Hepatic stellate cell (primary cell): ENCODE data around the gene PPP1R13B.
"Not testable (repeated sequence)": the region's sequence is repeated elsewhere in the genome, so short reads cannot be mapped to it uniquely, and the experiment has no call there.

Experiments
- DNase-seq: peaks from one replicate; pipeline ENCODE4 v3.0.0; 2011; ENCODE audit warnings: low spot score

Gene PPP1R13B

DNA sequence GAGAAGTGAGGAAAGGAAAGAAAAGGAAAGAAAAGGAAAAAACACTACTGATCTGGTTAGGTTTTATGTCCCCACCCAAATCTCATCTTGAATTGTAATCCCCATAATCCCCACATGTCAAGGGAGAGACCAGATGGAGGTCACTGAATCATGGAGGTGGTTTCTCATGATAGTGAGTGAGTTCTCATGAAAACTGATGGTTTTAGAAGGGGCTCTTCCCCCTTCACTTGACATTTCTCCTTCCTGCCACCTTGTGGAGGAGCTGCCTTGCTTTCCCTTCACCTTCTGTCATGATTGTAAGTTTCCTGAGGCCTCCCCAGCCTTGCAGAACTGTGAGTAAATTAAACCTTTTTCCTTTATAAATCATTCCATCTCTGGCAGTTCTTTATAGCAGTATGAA, 54.2 kb downstream of the PPP1R13B start:
- not testable (repeated sequence) for DNase-seq

DNA sequence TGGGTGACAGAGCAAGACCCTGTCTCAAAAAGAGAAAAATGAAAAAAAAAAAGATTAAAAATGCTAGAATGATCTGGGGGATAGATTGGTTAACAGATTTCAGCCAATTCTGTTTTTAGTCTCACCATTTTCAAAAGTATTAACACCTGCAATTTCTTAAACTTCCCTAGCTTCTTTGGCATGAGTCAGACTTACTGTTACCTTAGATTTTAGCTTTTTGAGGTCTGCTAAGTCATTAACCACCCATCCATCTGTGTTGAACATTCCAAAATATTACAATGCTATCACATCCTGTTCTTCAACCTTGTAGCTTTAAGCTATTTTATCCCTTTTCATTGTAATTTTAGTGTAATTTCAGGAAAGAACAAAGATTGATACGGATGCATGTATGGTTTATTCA, 59.3 kb downstream of the PPP1R13B start:
- DNase-seq, result no peak

DNA sequence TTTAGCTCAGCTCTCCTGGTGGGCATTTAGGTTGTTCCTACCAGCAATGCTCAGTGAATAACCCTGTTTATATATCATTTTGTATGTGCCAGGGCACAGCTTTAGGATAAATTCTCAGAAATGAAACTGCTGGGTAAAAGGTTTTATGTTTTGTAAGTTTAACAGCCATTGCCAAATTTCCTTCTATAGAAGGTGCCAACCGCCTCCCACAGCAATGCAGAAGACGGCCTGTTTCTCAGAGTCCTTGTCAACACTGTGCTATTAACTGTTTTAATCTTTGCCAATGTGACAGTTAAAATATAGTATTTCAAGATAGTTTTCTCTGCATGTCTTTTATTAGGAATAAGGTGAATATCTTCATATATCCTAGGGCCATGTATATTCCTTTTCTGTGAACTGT, 65.0 kb downstream of the PPP1R13B start:
- no peak for DNase-seq

- DNase-seq, result not testable (repeated sequence)
Observed at GRCh38 chr14:103776319-103776718, 71.1 kb downstream of the PPP1R13B start.

- no peak for DNase-seq
Observed at GRCh38 chr14:103775506-103775905, 71.9 kb downstream of the PPP1R13B start.

DNA sequence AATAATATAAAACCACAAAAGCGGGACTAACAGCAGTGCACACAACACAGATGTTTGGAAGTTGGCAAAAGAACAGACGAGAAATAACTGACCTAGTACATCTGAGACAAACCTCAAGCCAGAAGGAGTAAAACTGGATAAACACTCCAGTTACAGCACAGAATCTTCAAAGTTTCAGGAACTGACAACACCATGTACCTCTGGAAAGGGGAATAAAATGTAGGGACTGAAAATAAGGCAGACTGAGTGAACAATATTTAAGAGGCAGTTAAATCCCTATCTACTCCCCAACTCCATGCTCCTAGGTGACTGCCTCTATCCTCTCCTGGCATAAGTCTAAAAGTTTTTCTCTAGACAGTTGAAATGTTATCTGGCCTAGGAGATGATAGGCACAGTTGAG, 73.9 kb downstream of the PPP1R13B start:
- DNase-seq, result no peak

- DNase-seq, result no peak
Observed at GRCh38 chr14:103772078-103772712, 75.2 kb downstream of the PPP1R13B start.

- DNase-seq, result no peak
Observed at GRCh38 chr14:103770902-103771301, 76.5 kb downstream of the PPP1R13B start.

DNA sequence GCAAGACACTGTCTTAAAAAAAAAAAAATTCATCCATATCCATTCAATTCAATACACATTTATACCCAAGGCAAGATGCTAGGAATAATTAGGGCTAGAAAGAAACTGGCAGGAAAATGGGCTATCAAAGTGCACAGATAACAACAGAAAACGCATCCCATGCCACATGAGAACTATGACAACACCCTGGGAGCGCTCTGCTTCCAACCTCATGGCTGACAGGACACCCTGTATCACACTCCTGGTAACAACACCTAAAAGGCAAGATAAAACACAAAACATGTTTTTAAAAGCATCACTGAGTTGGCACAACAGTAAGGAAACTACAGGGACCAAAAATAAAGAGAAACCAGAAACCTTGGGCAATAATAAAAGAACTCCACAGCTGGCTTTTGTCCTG, 76.9 kb downstream of the PPP1R13B start:
- DNase-seq, result no peak

GRCh38 chr14:103767336-103767894, 80.0 kb downstream of the PPP1R13B start:
- no peak for DNase-seq

- no peak for DNase-seq
Observed at GRCh38 chr14:103765526-103765925, 81.8 kb downstream of the PPP1R13B start.

DNA sequence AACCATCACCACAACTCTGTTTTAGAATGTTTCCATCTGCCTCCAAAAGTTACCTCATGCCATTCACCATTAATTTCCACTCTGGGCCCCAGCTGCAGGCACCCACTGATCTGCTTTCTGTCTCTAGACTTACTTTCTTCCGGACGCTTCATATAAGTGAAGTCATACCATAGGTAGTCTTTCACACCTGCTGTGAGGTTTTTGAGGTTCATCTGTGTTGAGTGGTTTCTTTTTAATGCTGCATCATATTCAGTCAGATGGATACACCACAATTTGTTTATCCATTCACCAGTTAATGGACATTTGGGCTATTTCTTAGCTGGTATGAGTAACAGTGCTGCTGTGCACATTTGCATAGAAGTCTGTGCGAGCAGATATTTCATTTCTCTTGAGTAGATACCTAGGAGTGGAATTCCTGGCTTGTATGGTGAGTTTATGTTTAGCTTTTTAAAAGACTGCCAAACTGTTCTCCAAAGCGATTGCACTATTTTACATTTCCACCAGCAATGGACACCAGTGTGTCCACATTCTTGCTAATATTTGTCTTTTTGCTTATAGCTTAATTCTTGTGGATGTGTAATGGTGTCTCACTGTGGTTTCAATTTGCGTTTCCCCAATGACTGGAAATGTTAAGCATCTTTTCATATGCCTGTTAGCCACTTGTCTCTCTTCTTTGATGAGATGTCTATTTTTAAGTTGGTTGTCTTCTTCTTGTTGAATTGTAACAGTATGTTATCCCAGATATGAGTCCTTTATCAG, 83.5 kb downstream of the PPP1R13B start:
- DNase-seq, result no peak

DNA sequence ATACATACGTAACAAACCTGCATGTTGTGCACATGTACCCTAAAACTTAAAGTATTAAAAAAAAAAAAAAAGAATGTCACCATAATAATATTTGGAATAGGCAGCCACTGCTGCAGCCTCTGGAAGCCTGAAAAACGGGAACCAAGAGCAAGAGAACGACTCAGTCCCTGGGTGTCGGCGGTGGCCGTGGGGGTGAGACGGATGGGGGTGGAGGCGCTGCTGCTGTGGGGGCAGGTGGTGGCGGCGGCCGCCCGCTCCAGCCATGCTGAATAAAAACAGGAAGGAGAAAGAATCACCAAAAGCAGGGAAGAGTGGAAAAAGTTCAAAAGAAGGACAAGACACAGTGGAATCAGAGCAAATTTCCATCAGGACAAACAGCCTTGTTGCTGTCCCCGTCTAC, 84.8 kb downstream of the PPP1R13B start:
- no peak for DNase-seq

GRCh38 chr14:103762036-103762435, 85.3 kb downstream of the PPP1R13B start:
- peak; percentile 16 for DNase-seq

DNA sequence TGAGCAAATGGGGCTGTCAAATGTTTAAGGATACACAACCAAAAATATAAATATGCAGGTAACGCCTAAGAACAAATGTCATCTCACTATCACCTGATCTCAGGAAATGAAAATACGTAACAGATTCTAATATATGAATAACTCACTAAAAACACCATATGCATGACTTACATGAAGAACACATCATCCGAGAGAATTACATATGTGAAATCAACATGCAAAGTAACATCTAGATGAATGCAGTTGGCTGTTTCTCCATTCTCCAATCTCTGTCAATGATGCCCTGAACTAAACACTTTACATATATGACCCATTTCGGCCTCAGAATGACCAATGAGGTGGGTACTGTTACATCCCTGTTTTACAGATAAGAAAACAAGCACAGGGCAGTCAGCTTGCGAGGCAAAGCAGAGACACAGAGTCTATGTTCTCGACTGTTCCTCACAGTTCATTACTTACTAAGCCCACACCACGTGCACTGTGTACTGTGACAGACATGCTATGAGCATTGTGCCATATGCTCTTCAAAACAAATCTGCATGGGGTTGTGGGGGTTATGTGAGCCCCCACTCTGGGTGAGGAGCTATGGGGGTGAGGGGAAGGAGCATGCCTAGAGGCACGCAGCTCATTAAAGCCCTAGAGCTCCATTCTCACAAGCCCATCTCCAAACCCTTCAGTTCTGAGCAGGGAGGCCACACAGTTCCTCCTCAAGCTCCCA, 89.2 kb downstream of the PPP1R13B start:
- DNase-seq, result no peak

- no peak for DNase-seq
Observed at GRCh38 chr14:103755060-103755459, 92.3 kb downstream of the PPP1R13B start.

- DNase-seq, result no peak
Observed at GRCh38 chr14:103753774-103754173, 93.6 kb downstream of the PPP1R13B start.

GRCh38 chr14:103749860-103750259, 97.5 kb downstream of the PPP1R13B start:
- DNase-seq, result no peak

GRCh38 chr14:103749452-103749851, 97.9 kb downstream of the PPP1R13B start:
- no peak for DNase-seq

- DNase-seq, result no peak
Observed at GRCh38 chr14:103748534-103748857, 98.9 kb downstream of the PPP1R13B start.

GRCh38 chr14:103746701-103747100, 100.7 kb downstream of the PPP1R13B start:
- no peak for DNase-seq

DNA sequence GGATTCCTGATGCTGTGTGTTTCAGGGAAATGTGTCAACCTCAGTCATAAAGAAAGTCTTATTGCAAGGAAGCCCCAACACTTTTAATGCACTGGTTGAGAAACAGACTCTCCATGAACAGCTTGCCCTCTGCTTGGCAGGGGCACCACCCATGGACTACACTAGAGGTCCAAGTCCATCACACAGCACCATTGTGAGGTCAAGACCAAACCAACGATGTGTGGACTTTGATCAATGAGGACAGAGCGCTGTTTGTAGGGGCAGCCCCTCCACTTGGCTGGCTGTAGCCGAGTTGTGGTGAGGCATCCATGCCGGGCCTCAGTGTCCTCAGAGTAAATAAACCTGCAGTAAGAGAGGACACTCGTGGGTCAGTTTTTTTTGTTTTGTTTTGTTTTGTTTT, 102.0 kb downstream of the PPP1R13B start:
- no peak for DNase-seq
